ENCODE measurements around the gene DCD. TPM values are rescaled to one million over a fixed set of nuclear protein-coding genes. Genes with fewer than 3 reads are reported as not detected.

Gene DCD
- total RNA-seq, 1 donor from 2014 or later: not detected

GRCh38 chr12:54612225-54612750 lies 35.9 kb downstream of the DCD start:
- peaks cover 7% of the 10 kb centered on the region for H3K4me1 Mint-ChIP-seq (ENCODE audit: unreplicated experiment)
- peaks cover 60% of the 10 kb centered on the region for H3K27me3 Mint-ChIP-seq

GRCh38 chr12:54611715-54612149 lies 36.4 kb downstream of the DCD start:
- DNase-seq (ENCODE audit: extremely low spot score, unreplicated experiment): no peak
- H3K4me1 Mint-ChIP-seq (ENCODE audit: unreplicated experiment): peaks cover 7% of the 10 kb centered on the region
- no peak for TF ChIP-seq CTCF (conservative IDR thresholded peaks at IDR 0.05)
- H3K27ac Mint-ChIP-seq: no peak overlapping the region
- H3K9me3 Mint-ChIP-seq: no peaks in the 10 kb centered on the region
- no peaks in the 10 kb centered on the region for H3K36me3 Mint-ChIP-seq
- peaks cover 60% of the 10 kb centered on the region for H3K27me3 Mint-ChIP-seq
- no peak overlapping the region for H3K4me3 Mint-ChIP-seq

More at GRCh38 chr12:54612225-54612750, 35.9 kb downstream of the DCD start:
- no peak for TF ChIP-seq CTCF (conservative IDR thresholded peaks at IDR 0.05)
- H3K27ac Mint-ChIP-seq: no peak overlapping the region
- no peak overlapping the region for H3K4me3 Mint-ChIP-seq
- DNase-seq (ENCODE audit: extremely low spot score, unreplicated experiment): no peak
- H3K36me3 Mint-ChIP-seq: no peaks in the 10 kb centered on the region
- no peaks in the 10 kb centered on the region for H3K9me3 Mint-ChIP-seq

- Mint-ChIP-seq H3K4me1 (ENCODE audit: unreplicated experiment) (peaks cover 7% of the 10 kb centered on the region), H3K36me3 (no peaks in the 10 kb centered on the region), H3K4me3 (no peak overlapping the region), H3K27me3 (peaks cover 37% of the 10 kb centered on the region), H3K27ac (no peak overlapping the region), H3K9me3 (no peaks in the 10 kb centered on the region)
- no peak for DNase-seq (ENCODE audit: extremely low spot score, unreplicated experiment)
- no peak for TF ChIP-seq CTCF (conservative IDR thresholded peaks at IDR 0.05)
Measured at GRCh38 chr12:54608769-54609168, 39.4 kb downstream of the DCD start.

- H3K4me3 Mint-ChIP-seq: no peak overlapping the region
- no peak for DNase-seq (ENCODE audit: extremely low spot score, unreplicated experiment)
- no peaks in the 10 kb centered on the region for H3K9me3 Mint-ChIP-seq
- H3K4me1 Mint-ChIP-seq (ENCODE audit: unreplicated experiment): peaks cover 7% of the 10 kb centered on the region
- TF ChIP-seq CTCF (conservative IDR thresholded peaks at IDR 0.05): no peak
- peaks cover 33% of the 10 kb centered on the region for H3K27me3 Mint-ChIP-seq
- H3K27ac Mint-ChIP-seq: no peak overlapping the region
- no peaks in the 10 kb centered on the region for H3K36me3 Mint-ChIP-seq
Measured at GRCh38 chr12:54608156-54608555, 40.0 kb downstream of the DCD start.

GRCh38 chr12:54606556-54606955 lies 41.6 kb downstream of the DCD start:
- no peaks in the 10 kb centered on the region for H3K4me1 Mint-ChIP-seq (ENCODE audit: unreplicated experiment)
- peaks cover 33% of the 10 kb centered on the region for H3K27me3 Mint-ChIP-seq
- H3K9me3 Mint-ChIP-seq: no peaks in the 10 kb centered on the region
- no peaks in the 10 kb centered on the region for H3K36me3 Mint-ChIP-seq
- DNase-seq (ENCODE audit: extremely low spot score, unreplicated experiment): no peak
- no peak overlapping the region for H3K4me3 Mint-ChIP-seq
- TF ChIP-seq CTCF (conservative IDR thresholded peaks at IDR 0.05): no peak
- no peak overlapping the region for H3K27ac Mint-ChIP-seq

Data from type B pancreatic cell (in vitro differentiated cells).